B cell (primary cell): Measurements from ENCODE around the gene RNF135. TPM values are rescaled to one million over a fixed set of nuclear protein-coding genes. Genes with fewer than 3 reads are reported as not detected.
"Not testable (repeated sequence)": the region's sequence is repeated elsewhere in the genome, so short reads cannot be mapped to it uniquely, and the experiment has no call there.

Source experiments
- ATAC-seq: fragments of 200-7000 bp; cut with Tn5 transposase; one replicate; pipeline ENCODE4 v1.10.0; 2021; ENCODE audit warnings: low read depth, mild to moderate bottlenecking, moderate number of reproducible peaks, moderate library complexity
- CTCF ChIA-PET: fragments of 350-600 bp; sonication (Branson Sonifier 250); formaldehyde crosslinking; loops from one replicate; lab custom pipeline; 2021; ENCODE audit warnings: antibody characterized with exemption, inconsistent platforms; lab: Charles Lee
- POLR2A ChIA-PET: fragments of 350-600 bp; sonication (Branson Sonifier 250); formaldehyde crosslinking; loops from one replicate; lab custom pipeline; 2021; ENCODE audit warnings: antibody characterized with exemption; lab: Charles Lee
- DNase-seq: peaks from one replicate; pipeline ENCODE4 v3.0.0; 2013
- H2AFZ ChIP-seq: 2 replicates; pipeline ENCODE4 v1.6.1; 2012; ENCODE audit warnings: mild to moderate bottlenecking, low read depth, low read length; ENCODE audit not compliant: insufficient read depth, poor library complexity, severe bottlenecking
- H3K27ac ChIP-seq, 2 donors: 1 replicate in 1 of 2; 2 replicates in 1 of 2; pipeline ENCODE4 v1.5.1; 2012 to 2013; ENCODE audit warnings: low read length in 2 of 2, mild to moderate bottlenecking in 2 of 2, moderate library complexity in 1 of 2
- H3K27me3 ChIP-seq, 4 experiments: fragments of 200-600 bp in 1 of 4; sonication (generic) in 1 of 4; replicated peaks in 1 of 4; 1 replicate in 2 of 4; 2 replicates in 2 of 4; pipeline versions ENCODE4 v1.6.1 to v1.7.0; 2013 to 2016; ENCODE audit warnings: low read length in 3 of 4, mild to moderate bottlenecking in 2 of 4, mixed read lengths in 1 of 4, moderate library complexity in 1 of 4; ENCODE audit not compliant: insufficient read depth in 4 of 4, control insufficient read depth in 3 of 4; ENCODE audit errors: control extremely low read depth in 1 of 4
- H3K36me3 ChIP-seq, 2 experiments: replicated peaks in 1 of 2; 1 replicate in 1 of 2; 2 replicates in 1 of 2; pipeline versions ENCODE4 v1.6.1 to v1.7.1; 2013; ENCODE audit warnings: low read length in 1 of 2; ENCODE audit not compliant: insufficient read depth in 2 of 2, control insufficient read depth in 1 of 2; ENCODE audit errors: control extremely low read depth in 1 of 2, extremely low read depth in 1 of 2
- H3K4me1 ChIP-seq, 2 donors: fragments of 200-600 bp in 1 of 2; sonication (generic) in 1 of 2; 1 replicate in 1 of 2; 2 replicates in 1 of 2; pipeline versions ENCODE4 v1.5.1 to v1.6.1; 2013 to 2017; ENCODE audit warnings: low read length in 2 of 2; ENCODE audit not compliant: control insufficient read depth in 2 of 2, insufficient read depth in 2 of 2
- H3K4me2 ChIP-seq: replicated peaks from 2 replicates; pipeline ENCODE3; 2012; ENCODE audit warnings: mild to moderate bottlenecking, low read depth, low read length; ENCODE audit not compliant: poor library complexity, severe bottlenecking
- H3K4me3 ChIP-seq, 5 experiments: fragments of 200-600 bp in 1 of 5; sonication (generic) in 1 of 5; 1 replicate in 3 of 5; 2 replicates in 2 of 5; pipeline versions ENCODE4 v1.5.1 to v1.7.0; 2011 to 2016; ENCODE audit warnings: low read length in 4 of 5, mild to moderate bottlenecking in 4 of 5, low read depth in 2 of 5, control low read depth in 1 of 5, moderate library complexity in 1 of 5; ENCODE audit not compliant: insufficient read depth in 1 of 5; ENCODE audit errors: control extremely low read depth in 1 of 5, extremely low read depth in 1 of 5
- H3K79me2 ChIP-seq: fragments of 200-600 bp; sonication (generic); one replicate; pipeline ENCODE4 v1.6.0; 2016; ENCODE audit warnings: low read length; ENCODE audit not compliant: control insufficient read depth, insufficient read depth
- H3K9ac ChIP-seq: fragments of 200-600 bp; sonication (generic); 2 replicates; pipeline ENCODE4 v1.6.1; 2017; ENCODE audit warnings: mild to moderate bottlenecking, low read length, moderate library complexity
- H3K9me3 ChIP-seq, 3 donors: one replicate each; pipeline versions ENCODE4 v1.6.1 to v1.7.1; 2013; ENCODE audit warnings: low read length in 2 of 3; ENCODE audit not compliant: control insufficient read depth in 2 of 3, insufficient read depth in 1 of 3; ENCODE audit errors: control extremely low read depth in 1 of 3
- H4K20me1 ChIP-seq: 2 replicates; pipeline ENCODE4 v1.6.0; 2012; ENCODE audit warnings: mild to moderate bottlenecking, low read length; ENCODE audit not compliant: insufficient read depth, control insufficient read depth, poor library complexity, severe bottlenecking
- H3K27ac Mint-ChIP-seq: one replicate; pipeline ENCODE4 v1.8.0; 2021; ENCODE audit warnings: mixed read lengths
- H3K27me3 Mint-ChIP-seq: one replicate; pipeline ENCODE4 v1.8.0; 2021; ENCODE audit warnings: mixed read lengths
- H3K4me1 Mint-ChIP-seq: one replicate; pipeline ENCODE4 v1.8.0; 2021; ENCODE audit warnings: mixed read lengths
- H3K4me3 Mint-ChIP-seq: one replicate; pipeline ENCODE4 v1.8.0; 2021; ENCODE audit warnings: mixed read lengths
- H3K9me3 Mint-ChIP-seq: one replicate; pipeline ENCODE4 v1.8.0; 2022; ENCODE audit warnings: mixed read lengths; ENCODE audit not compliant: insufficient read depth
- EZH2 ChIP-seq: IDR thresholded peaks from 2 replicates; pipeline ENCODE4 v1.6.1; 2012; ENCODE audit warnings: borderline replicate concordance, low read depth, mild to moderate bottlenecking, moderate library complexity, low read length; ENCODE audit not compliant: insufficient read depth, poor library complexity, severe bottlenecking
- WGBS: methylation state at CpG from one replicate; pipeline ENCODE4 v1.1.5; 2013; ENCODE audit warnings: missing lambda C conversion rate; ENCODE audit not compliant: insufficient coverage; 5-methylcytosine and 5-hydroxymethylcytosine counted together
- intact Hi-C: fragments of 100-400 bp; cut with micrococcal nuclease; formaldehyde crosslinking; loops from one replicate; pipeline ENCODE4 v1.10.0; 2022
- polyA plus RNA-seq: library from polyadenylated mRNA; depleted of rRNA; stranded (reverse); fragments of >200 nt; gene quantifications from 2 replicates; pipeline ENCODE4 v1.2.3, GENCODE V29; 2012
- total RNA-seq, 2 donors: library from RNA; stranded (reverse); fragments of 120-200 nt in 1 of 2; gene quantifications; 1 replicate in 1 of 2; 2 replicates in 1 of 2; pipeline versions ENCODE4 v1.2.3 to v1.2.4, GENCODE V29; 2013 to 2022
- TF ChIP-seq, protein P1 (sequence below): fragments of 200-600 bp; IDR thresholded peaks from one replicate; pipeline ENCODE4 v1.8.0; 2022; ENCODE audit warnings: antibody characterized with exemption, mild to moderate bottlenecking

The RNF135 gene
- total and polyA plus RNA-seq, 2 donors (not counting 1 experiment from before 2014, with no cell fraction given), result 23.4 to 24.2 TPM

DNA sequence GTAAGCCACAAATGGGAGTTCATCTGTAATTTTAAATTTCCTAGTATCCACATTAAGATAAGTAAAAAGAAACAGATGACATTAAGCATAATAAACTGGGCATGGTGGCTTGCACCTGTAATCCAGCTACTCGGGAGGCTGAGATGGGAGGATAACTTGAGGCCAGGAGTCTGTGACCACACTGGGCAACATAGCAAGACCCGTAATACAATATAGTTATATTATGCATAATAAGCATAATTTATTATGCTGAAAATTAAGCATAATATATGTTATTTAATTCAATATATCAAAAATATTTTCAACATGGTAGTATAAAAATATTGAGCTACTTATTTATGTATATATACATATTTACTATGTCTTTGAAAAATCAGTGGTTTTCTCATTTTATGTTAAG is 48.2 kb downstream of the RNF135 start:
- H3K9me3 Mint-ChIP-seq, result no peaks in the 10 kb centered on the region
- no peak overlapping the region for H3K9ac ChIP-seq
- H2AFZ ChIP-seq, result no peak overlapping the region
- CTCF ChIA-PET, result no interaction called here
- no peak overlapping the region for H3K4me2 ChIP-seq
- H3K9me3 ChIP-seq, result no peaks in the 10 kb centered on the region
- no peaks in the 10 kb centered on the region for H3K36me3 ChIP-seq
- POLR2A ChIA-PET, result no interaction called here
- no peak overlapping the region for H3K27ac Mint-ChIP-seq
- H3K4me1 ChIP-seq, result no peaks in the 10 kb centered on the region
- ATAC-seq (no peak), DNase-seq (no peak)
- no peak overlapping the region for H3K4me3 ChIP-seq
- H3K79me2 ChIP-seq, result peaks cover 1% of the 10 kb centered on the region
- intact Hi-C loops, result no loop called here
- no peaks in the 10 kb centered on the region for H3K27me3 ChIP-seq
- H3K27me3 Mint-ChIP-seq, result no peaks in the 10 kb centered on the region
- WGBS, result no CpG with 5 or more reads among the region's 2 CpGs
- TF ChIP-seq EZH2, result no peak
- TF ChIP-seq, protein P1, sequence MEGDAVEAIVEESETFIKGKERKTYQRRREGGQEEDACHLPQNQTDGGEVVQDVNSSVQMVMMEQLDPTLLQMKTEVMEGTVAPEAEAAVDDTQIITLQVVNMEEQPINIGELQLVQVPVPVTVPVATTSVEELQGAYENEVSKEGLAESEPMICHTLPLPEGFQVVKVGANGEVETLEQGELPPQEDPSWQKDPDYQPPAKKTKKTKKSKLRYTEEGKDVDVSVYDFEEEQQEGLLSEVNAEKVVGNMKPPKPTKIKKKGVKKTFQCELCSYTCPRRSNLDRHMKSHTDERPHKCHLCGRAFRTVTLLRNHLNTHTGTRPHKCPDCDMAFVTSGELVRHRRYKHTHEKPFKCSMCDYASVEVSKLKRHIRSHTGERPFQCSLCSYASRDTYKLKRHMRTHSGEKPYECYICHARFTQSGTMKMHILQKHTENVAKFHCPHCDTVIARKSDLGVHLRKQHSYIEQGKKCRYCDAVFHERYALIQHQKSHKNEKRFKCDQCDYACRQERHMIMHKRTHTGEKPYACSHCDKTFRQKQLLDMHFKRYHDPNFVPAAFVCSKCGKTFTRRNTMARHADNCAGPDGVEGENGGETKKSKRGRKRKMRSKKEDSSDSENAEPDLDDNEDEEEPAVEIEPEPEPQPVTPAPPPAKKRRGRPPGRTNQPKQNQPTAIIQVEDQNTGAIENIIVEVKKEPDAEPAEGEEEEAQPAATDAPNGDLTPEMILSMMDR, result no peak
- no peak overlapping the region for H3K4me3 Mint-ChIP-seq
- H4K20me1 ChIP-seq, result no peaks in the 10 kb centered on the region
- H3K27ac ChIP-seq, result no peak overlapping the region
- H3K4me1 Mint-ChIP-seq, result no peaks in the 10 kb centered on the region

- H3K27ac Mint-ChIP-seq, DNase-seq, H3K27me3 Mint-ChIP-seq, POLR2A ChIA-PET, H3K9me3 Mint-ChIP-seq, H3K4me2 ChIP-seq, H3K27me3 ChIP-seq, H3K9ac ChIP-seq, H3K9me3 ChIP-seq, CTCF ChIA-PET, H3K79me2 ChIP-seq, H3K27ac ChIP-seq, H3K36me3 ChIP-seq, H3K4me1 Mint-ChIP-seq, H3K4me1 ChIP-seq, ATAC-seq, H2AFZ ChIP-seq, H3K4me3 Mint-ChIP-seq, intact Hi-C loops, H4K20me1 ChIP-seq, H3K4me3 ChIP-seq: not testable (repeated sequence)
- no CpG with 5 or more reads among the region's 2 CpGs for WGBS
Measured at GRCh38 chr17:31023171-31023570, 52.3 kb downstream of the RNF135 start.
